Measurements from ENCODE around the gene CDK2AP2. TPM values are rescaled to one million over a fixed set of nuclear protein-coding genes. Genes with fewer than 3 reads are reported as not detected.
A peak's percentile ranks its signal among the peaks of the same experiment; 100 is the strongest.

Gene CDK2AP2
- total RNA-seq, 4 donors from 2014 or later: 60.4 to 97.7 (median 77.2) TPM

DNA sequence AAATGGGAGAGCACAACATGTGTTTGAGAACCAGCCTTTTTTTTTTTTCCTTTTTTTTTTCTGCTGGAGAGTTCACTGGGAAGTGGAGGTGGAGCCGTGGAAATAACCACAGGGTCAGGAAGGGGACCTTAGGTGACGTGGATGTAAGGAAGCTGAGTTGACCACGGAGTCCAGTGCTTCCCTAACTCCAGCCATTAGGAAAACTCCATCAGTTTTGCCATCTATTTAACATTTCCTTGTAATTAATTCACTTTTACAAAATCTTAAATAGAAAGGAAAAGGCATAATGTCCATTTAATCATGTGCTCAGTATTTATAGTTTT is 2.0 kb upstream of the CDK2AP2 start:
- Histone ChIP-seq H3K36me3 (no peaks in the 10 kb centered on the region), H3K4me3 (no peak overlapping the region), H3K4me1 (peaks cover 0 to 39% (median 25%) of the 10 kb centered on the region in 4 donors), H3K9me3 (no peaks in the 10 kb centered on the region), H3K27me3 (no peaks in the 10 kb centered on the region), H3K27ac (no peak overlapping the region)
- no peak for TF ChIP-seq POLR2A (IDR thresholded peaks at IDR 0.05)
- TF ChIP-seq, protein P1, sequence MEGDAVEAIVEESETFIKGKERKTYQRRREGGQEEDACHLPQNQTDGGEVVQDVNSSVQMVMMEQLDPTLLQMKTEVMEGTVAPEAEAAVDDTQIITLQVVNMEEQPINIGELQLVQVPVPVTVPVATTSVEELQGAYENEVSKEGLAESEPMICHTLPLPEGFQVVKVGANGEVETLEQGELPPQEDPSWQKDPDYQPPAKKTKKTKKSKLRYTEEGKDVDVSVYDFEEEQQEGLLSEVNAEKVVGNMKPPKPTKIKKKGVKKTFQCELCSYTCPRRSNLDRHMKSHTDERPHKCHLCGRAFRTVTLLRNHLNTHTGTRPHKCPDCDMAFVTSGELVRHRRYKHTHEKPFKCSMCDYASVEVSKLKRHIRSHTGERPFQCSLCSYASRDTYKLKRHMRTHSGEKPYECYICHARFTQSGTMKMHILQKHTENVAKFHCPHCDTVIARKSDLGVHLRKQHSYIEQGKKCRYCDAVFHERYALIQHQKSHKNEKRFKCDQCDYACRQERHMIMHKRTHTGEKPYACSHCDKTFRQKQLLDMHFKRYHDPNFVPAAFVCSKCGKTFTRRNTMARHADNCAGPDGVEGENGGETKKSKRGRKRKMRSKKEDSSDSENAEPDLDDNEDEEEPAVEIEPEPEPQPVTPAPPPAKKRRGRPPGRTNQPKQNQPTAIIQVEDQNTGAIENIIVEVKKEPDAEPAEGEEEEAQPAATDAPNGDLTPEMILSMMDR (IDR thresholded peaks at IDR 0.05): no peak
- no peak for DNase-seq

DNA sequence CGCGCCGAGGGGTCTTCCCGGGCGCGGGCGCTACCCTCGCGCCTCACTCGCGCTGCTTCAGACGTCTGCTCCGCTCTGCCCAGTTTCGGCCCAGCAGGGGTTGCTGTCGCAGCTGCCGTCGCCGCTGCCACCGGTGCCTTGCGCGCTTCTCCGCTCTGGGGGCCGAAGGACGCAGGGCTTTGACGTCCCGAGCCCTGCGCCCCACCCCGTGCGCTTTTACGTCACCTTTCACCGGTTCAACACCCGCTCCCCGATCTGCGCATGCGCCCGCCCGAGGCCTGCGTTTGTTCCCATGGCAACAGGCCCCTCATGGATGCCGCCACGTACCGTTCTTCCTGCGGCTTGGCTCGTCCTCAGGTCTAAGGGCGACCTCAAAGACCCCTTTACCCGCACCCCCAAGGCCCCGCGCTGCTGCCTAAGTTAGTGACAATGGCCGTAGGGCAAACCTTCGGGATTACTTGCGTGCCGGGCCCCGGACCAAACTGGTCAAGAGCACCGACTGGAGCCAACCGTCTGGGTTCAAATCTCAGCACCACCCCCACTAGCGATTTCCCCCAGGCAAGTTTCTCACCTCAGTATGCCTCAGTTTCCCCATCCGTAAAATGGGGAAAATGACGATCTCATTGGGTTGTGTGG is 642 bp upstream of the CDK2AP2 start:
- Histone ChIP-seq H3K27me3 (no peaks in the 10 kb centered on the region), H3K4me3 (peak overlapping the region; percentile 70 to 87 (median 75)), H3K9me3 (no peaks in the 10 kb centered on the region), H3K27ac (peak overlapping the region; percentile 94 to 99 (median 97)), H3K36me3 (no peaks in the 10 kb centered on the region), H3K4me1 (peaks cover 0 to 45% (median 30%) of the 10 kb centered on the region in 4 donors)
- TF ChIP-seq POLR2A (IDR thresholded peaks at IDR 0.05): peak; percentile 47 to 76
- TF ChIP-seq, protein P1 (IDR thresholded peaks at IDR 0.05): peak in 1 of 6 experiments; percentile 21
- DNase-seq: peak; percentile 99 to 100 (median 100)

DNA sequence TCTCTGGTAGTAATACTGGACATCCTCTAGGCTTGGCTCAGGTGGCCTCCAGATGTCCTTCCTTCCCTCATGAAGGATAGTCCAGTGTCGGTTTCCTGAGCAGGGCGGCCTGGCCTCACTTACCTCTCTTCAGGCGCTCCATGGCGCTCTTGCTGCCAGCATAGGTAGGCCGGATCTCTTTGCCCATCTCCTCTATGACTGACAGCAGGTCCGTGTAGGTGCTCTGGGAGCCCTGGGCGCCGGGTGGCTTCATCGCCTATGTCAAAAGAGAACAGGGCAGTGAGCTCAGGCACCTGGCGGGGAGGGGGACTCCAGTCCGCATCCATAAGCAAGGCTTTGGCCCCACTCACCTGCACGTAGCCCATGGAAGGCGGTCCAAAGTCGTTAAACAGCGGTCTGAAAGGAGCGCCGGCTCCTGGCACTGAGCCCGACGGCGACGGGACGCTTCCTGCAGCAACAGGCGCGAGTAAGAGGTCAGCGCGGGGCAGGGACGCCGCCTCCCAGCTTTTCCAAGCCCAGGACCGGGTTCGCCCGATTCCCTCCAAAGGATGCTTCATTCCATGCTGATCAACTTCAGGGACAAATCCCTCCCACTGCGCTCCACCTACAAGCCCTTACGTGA is 609 bp downstream of the CDK2AP2 start:
- H3K4me1 ChIP-seq: peaks cover 0 to 50% (median 34%) of the 10 kb centered on the region in 4 donors

DNA sequence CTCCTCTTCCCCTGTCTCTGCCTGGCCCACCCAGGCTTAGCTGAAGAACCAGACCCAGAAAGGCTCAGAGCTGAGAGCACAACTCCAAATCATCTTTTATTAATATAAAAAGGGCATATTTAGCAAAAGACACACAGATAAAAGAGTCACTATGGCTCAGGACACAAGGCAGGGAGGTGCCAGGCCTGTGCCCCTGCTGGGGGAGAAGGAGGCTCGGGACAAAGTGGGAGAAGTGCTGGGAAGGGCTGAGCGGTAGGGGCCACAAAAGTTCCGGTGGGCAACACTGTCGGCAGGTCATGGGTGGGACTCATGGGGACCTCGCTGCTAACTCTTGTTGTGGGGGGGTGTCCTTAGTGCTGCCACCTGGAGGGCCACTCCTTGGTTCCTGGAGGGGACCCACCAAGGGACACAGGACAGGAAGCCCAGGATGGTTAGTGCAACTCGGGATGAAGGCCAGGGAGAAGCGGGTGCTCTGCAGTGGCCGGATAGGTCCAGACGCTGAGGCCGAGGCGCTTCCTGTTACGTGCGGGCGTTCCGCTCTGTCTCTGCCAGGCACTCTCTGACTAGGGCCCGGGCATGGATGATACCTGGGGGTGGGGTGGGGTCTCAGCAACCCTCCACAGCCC is 1.4 kb downstream of the CDK2AP2 start:
- H3K36me3 ChIP-seq: peaks cover 0 to 13% (median 0%) of the 10 kb centered on the region in 3 donors
- peak overlapping the region in 3 of 4 donors; percentile 74 to 78 (median 76) for H3K4me3 ChIP-seq
- H3K27me3 ChIP-seq: no peaks in the 10 kb centered on the region
- no peak for TF ChIP-seq POLR2A (IDR thresholded peaks at IDR 0.05)
- TF ChIP-seq, protein P1 (IDR thresholded peaks at IDR 0.05): no peak
- peaks cover 0 to 50% (median 34%) of the 10 kb centered on the region in 4 donors for H3K4me1 ChIP-seq
- H3K9me3 ChIP-seq: no peaks in the 10 kb centered on the region
- H3K27ac ChIP-seq: peak overlapping the region; percentile 94 to 99 (median 97)
- DNase-seq: no peak

More for the DNA sequence above, 609 bp downstream of the CDK2AP2 start:
- H3K36me3 ChIP-seq: peaks cover 0 to 5% (median 0%) of the 10 kb centered on the region in 3 donors
- H3K4me3 ChIP-seq: peak overlapping the region; percentile 70 to 87 (median 75)
- peak overlapping the region; percentile 94 to 99 (median 97) for H3K27ac ChIP-seq
- H3K27me3 ChIP-seq: no peaks in the 10 kb centered on the region
- no peaks in the 10 kb centered on the region for H3K9me3 ChIP-seq
- TF ChIP-seq, protein P1 (IDR thresholded peaks at IDR 0.05): no peak
- TF ChIP-seq POLR2A (IDR thresholded peaks at IDR 0.05): no peak
- no peak for DNase-seq

DNA sequence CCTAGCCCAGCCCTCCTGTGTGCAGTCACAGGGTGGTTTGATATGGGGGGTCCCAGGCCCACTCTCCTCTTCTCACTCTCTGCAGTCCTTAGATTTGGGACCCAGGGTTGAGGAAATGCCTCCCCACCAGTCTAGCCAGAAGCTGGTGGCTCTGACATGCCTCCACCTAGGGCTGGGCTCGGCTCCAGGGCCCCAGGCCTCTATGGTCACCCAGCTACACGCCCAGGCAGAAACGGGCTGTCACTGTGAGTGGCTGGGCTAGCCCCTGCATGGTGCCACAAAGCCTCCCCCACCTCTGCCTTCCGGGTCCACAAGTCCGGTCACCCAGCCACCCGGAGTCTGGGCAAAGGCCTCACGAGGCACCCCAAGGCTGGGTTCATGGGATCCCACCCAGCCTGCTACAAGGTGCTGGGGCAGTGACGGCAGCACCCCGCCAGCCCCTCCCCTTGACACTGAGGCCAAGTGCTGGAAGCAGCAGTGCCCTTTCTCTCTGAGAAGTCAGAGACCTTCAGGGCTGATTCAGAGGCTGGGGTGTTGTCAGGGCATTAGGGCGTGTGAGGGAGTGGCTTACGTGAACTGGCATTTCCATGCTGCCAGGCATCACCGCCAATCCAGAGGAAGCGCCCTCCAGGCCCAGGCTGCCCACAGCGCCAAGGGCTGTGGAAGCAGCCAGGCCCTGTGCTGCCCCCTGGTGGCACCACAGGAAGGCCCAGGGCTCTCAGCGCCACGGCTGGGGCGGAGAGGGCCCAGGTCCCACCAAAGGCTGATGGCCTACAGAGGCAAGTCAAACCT is 2.2 kb downstream of the CDK2AP2 start:
- H3K4me1 ChIP-seq: peaks cover 0 to 49% (median 34%) of the 10 kb centered on the region in 4 donors
- no peaks in the 10 kb centered on the region for H3K27me3 ChIP-seq
- peak overlapping the region; percentile 74 to 79 (median 77) for H3K4me3 ChIP-seq
- no peaks in the 10 kb centered on the region for H3K9me3 ChIP-seq
- H3K36me3 ChIP-seq: peaks cover 0 to 19% (median 0%) of the 10 kb centered on the region in 3 donors
- DNase-seq: peak; percentile 85 to 96 (median 95)
- peak overlapping the region; percentile 94 to 99 (median 97) for H3K27ac ChIP-seq
- TF ChIP-seq, protein P1 (IDR thresholded peaks at IDR 0.05): peak; percentile 96 to 99 (median 98)
- peak; percentile 75 to 82 for TF ChIP-seq POLR2A (IDR thresholded peaks at IDR 0.05)

All from Peyer's patch (tissue), 4 donors.